PFSK-1 (cell line): ENCODE measurements around the gene ZNF396.

ENCODE experiments used
- POLR2AphosphoS5 ChIP-seq: IDR thresholded peaks from 2 replicates; pipeline ENCODE4 v1.6.1; 2012; ENCODE audit warnings: low read depth, mild to moderate bottlenecking, control low read depth, low read length, moderate library complexity
- TF ChIP-seq, protein P1 (sequence below), 2 experiments: IDR thresholded peaks; 2 replicates each; pipeline versions ENCODE4 v1.6.1 to v1.8.0; 2011 to 2012; ENCODE audit warnings: low read depth in 2 of 2, low read length in 2 of 2, control low read depth in 1 of 2, inconsistent platforms in 1 of 2, mild to moderate bottlenecking in 1 of 2, moderate library complexity in 1 of 2; ENCODE audit not compliant: insufficient read depth in 1 of 2

GRCh38 chr18:35409911-35410310 lies 32.8 kb upstream of the ZNF396 start:
- TF ChIP-seq, protein P1, sequence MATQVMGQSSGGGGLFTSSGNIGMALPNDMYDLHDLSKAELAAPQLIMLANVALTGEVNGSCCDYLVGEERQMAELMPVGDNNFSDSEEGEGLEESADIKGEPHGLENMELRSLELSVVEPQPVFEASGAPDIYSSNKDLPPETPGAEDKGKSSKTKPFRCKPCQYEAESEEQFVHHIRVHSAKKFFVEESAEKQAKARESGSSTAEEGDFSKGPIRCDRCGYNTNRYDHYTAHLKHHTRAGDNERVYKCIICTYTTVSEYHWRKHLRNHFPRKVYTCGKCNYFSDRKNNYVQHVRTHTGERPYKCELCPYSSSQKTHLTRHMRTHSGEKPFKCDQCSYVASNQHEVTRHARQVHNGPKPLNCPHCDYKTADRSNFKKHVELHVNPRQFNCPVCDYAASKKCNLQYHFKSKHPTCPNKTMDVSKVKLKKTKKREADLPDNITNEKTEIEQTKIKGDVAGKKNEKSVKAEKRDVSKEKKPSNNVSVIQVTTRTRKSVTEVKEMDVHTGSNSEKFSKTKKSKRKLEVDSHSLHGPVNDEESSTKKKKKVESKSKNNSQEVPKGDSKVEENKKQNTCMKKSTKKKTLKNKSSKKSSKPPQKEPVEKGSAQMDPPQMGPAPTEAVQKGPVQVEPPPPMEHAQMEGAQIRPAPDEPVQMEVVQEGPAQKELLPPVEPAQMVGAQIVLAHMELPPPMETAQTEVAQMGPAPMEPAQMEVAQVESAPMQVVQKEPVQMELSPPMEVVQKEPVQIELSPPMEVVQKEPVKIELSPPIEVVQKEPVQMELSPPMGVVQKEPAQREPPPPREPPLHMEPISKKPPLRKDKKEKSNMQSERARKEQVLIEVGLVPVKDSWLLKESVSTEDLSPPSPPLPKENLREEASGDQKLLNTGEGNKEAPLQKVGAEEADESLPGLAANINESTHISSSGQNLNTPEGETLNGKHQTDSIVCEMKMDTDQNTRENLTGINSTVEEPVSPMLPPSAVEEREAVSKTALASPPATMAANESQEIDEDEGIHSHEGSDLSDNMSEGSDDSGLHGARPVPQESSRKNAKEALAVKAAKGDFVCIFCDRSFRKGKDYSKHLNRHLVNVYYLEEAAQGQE (IDR thresholded peaks at IDR 0.05; ENCODE audit: insufficient read depth in 1 of 2, low read depth in 2 of 2, low read length in 2 of 2) = no peak
- no peak for TF ChIP-seq POLR2AphosphoS5
